CD14-positive monocyte (primary cell): ENCODE measurements around the gene GABBR2. TPM values are rescaled to one million over a fixed set of nuclear protein-coding genes. Genes with fewer than 3 reads are reported as not detected.
A peak's percentile ranks its signal among the peaks of the same experiment; 100 is the strongest.

Experiments used
- DNase-seq, 3 donors: peaks; one replicate each; pipeline ENCODE4 v3.0.0-alpha.2; 2011 to 2022
- H2AFZ ChIP-seq: 2 replicates; pipeline ENCODE4 v1.6.0; 2012; ENCODE audit warnings: mild to moderate bottlenecking, low read depth, low read length, inconsistent platforms; ENCODE audit not compliant: insufficient read depth, poor library complexity, severe bottlenecking
- H3K27ac ChIP-seq, 2 donors: 1 replicate in 1 of 2; 2 replicates in 1 of 2; pipeline ENCODE4 v1.5.1; 2012 to 2013; ENCODE audit warnings: low read length in 2 of 2, control low read depth in 1 of 2, inconsistent platforms in 1 of 2, low read depth in 1 of 2, mild to moderate bottlenecking in 1 of 2
- H3K27me3 ChIP-seq, 2 donors: one replicate each; pipeline versions ENCODE4 v1.6.0 to v1.6.1; 2011 to 2013; ENCODE audit warnings: low read length in 2 of 2; ENCODE audit not compliant: control insufficient read depth in 2 of 2, insufficient read depth in 2 of 2
- H3K36me3 ChIP-seq, 2 donors: replicated peaks in 1 of 2; 1 replicate in 1 of 2; 2 replicates in 1 of 2; pipeline versions ENCODE4 v1.5.1 to v1.6.1; 2012 to 2013; ENCODE audit warnings: low read length in 2 of 2, control low read depth in 1 of 2, inconsistent platforms in 1 of 2, mild to moderate bottlenecking in 1 of 2; ENCODE audit not compliant: insufficient read depth in 2 of 2, control insufficient read depth in 1 of 2
- H3K4me1 ChIP-seq, 2 donors: 1 replicate in 1 of 2; 2 replicates in 1 of 2; pipeline versions ENCODE4 v1.5.1 to v1.6.1; 2012 to 2013; ENCODE audit warnings: low read length in 2 of 2, control low read depth in 1 of 2, inconsistent platforms in 1 of 2, mild to moderate bottlenecking in 1 of 2, moderate library complexity in 1 of 2; ENCODE audit not compliant: insufficient read depth in 2 of 2, control insufficient read depth in 1 of 2
- H3K4me2 ChIP-seq: replicated peaks from 2 replicates; pipeline ENCODE3; 2012; ENCODE audit warnings: low read length, moderate library complexity, mild to moderate bottlenecking; ENCODE audit not compliant: poor library complexity, severe bottlenecking; ENCODE audit errors: extremely low read depth
- H3K4me3 ChIP-seq, 3 experiments: fragments of 200-600 bp in 1 of 3; sonication (generic) in 1 of 3; replicated peaks in 1 of 3; 1 replicate in 2 of 3; 2 replicates in 1 of 3; pipeline ENCODE4 v1.5.1; 2011 to 2013; ENCODE audit warnings: low read length in 3 of 3, mild to moderate bottlenecking in 3 of 3, control low read depth in 2 of 3, low read depth in 2 of 3, inconsistent platforms in 1 of 3, moderate library complexity in 1 of 3
- H3K79me2 ChIP-seq: 2 replicates; pipeline ENCODE4 v1.6.0; 2012; ENCODE audit warnings: mild to moderate bottlenecking, control low read depth, inconsistent platforms, low read length, moderate library complexity; ENCODE audit not compliant: insufficient read depth
- H3K9ac ChIP-seq: 2 replicates; pipeline ENCODE4 v1.6.0; 2017; ENCODE audit warnings: low read length, mild to moderate bottlenecking; ENCODE audit not compliant: insufficient read depth, poor library complexity, severe bottlenecking
- H3K9me3 ChIP-seq, 2 donors: replicated peaks in 1 of 2; 1 replicate in 1 of 2; 2 replicates in 1 of 2; pipeline versions ENCODE4 v1.5.1 to v1.6.1; 2012 to 2013; ENCODE audit warnings: low read length in 2 of 2, control low read depth in 1 of 2; ENCODE audit not compliant: control insufficient read depth in 1 of 2, insufficient read depth in 1 of 2
- H4K20me1 ChIP-seq: 2 replicates; pipeline ENCODE4 v1.6.0; 2012; ENCODE audit warnings: mild to moderate bottlenecking, low read length, control low read depth, moderate library complexity; ENCODE audit not compliant: insufficient read depth
- H3K27ac Mint-ChIP-seq, 7 donors: one replicate each; pipeline ENCODE4 v1.8.0; 2020; ENCODE audit warnings: mild to moderate bottlenecking in 7 of 7, mixed read lengths in 7 of 7, moderate library complexity in 6 of 7, inconsistent platforms in 2 of 7
- H3K27me3 Mint-ChIP-seq, 3 donors: one replicate each; pipeline ENCODE4 v1.8.0; 2021 to 2022; ENCODE audit warnings: low read depth in 3 of 3, mild to moderate bottlenecking in 3 of 3, mixed read lengths in 3 of 3, moderate library complexity in 3 of 3, inconsistent platforms in 1 of 3
- H3K36me3 Mint-ChIP-seq, 2 donors: one replicate each; pipeline ENCODE4 v1.8.0; 2020; ENCODE audit warnings: mixed read lengths in 2 of 2, inconsistent platforms in 1 of 2, mild to moderate bottlenecking in 1 of 2
- H3K4me1 Mint-ChIP-seq: one replicate; pipeline ENCODE4 v1.8.0; 2020; ENCODE audit warnings: mild to moderate bottlenecking, mixed read lengths
- H3K4me3 Mint-ChIP-seq, 2 donors: one replicate each; pipeline ENCODE4 v1.8.0; 2020; ENCODE audit warnings: mild to moderate bottlenecking in 2 of 2, mixed read lengths in 2 of 2, moderate library complexity in 1 of 2
- H3K9me3 Mint-ChIP-seq, 7 donors: one replicate each; pipeline ENCODE4 v1.8.0; 2020 to 2022; ENCODE audit warnings: mixed read lengths in 7 of 7, mild to moderate bottlenecking in 6 of 7, moderate library complexity in 6 of 7, inconsistent platforms in 2 of 7
- CTCF ChIP-seq: fragments of 200-600 bp; IDR thresholded peaks from one replicate; pipeline ENCODE4 v1.8.0; 2022; ENCODE audit warnings: antibody characterized with exemption, mild to moderate bottlenecking
- WGBS: methylation state at CpG from one replicate; pipeline ENCODE4 v1.1.5; 2013; ENCODE audit warnings: missing lambda C conversion rate; ENCODE audit not compliant: insufficient coverage; 5-methylcytosine and 5-hydroxymethylcytosine counted together
- intact Hi-C, 2 donors: fragments of 100-400 bp; cut with micrococcal nuclease; formaldehyde crosslinking; loops; one replicate each; pipeline versions ENCODE4 v1.15.0 to v1.15.1; 2023
- polyA plus RNA-seq, 3 donors: library from polyadenylated mRNA; depleted of rRNA in 1 of 3; unstranded in 2 of 3; stranded (reverse) in 1 of 3; fragments of 300-500 nt in 2 of 3; fragments of >200 nt in 1 of 3; fragmentation: Illumina TruSeq in 2 of 3; gene quantifications; 1 replicate in 2 of 3; 2 replicates in 1 of 3; pipeline ENCODE4 v1.2.3, GENCODE V29; 2012 to 2021

Gene GABBR2
- polyA plus RNA-seq, 3 donors, result not detected

- H4K20me1 ChIP-seq, result no peaks in the 10 kb centered on the region
- no peak overlapping the region for H3K4me2 ChIP-seq
- H3K4me3 ChIP-seq, result no peak overlapping the region
- peaks cover 9 to 26% (median 14%) of the 10 kb centered on the region in 3 donors for H3K27me3 Mint-ChIP-seq
- no peaks in the 10 kb centered on the region for H3K36me3 Mint-ChIP-seq
- no peak overlapping the region for H3K9ac ChIP-seq
- no peak overlapping the region for H3K27ac ChIP-seq
- H3K4me3 Mint-ChIP-seq, result no peak overlapping the region
- no peaks in the 10 kb centered on the region for H3K79me2 ChIP-seq
- peak overlapping the region in 1 of 7 donors; percentile 23 for H3K27ac Mint-ChIP-seq
- no peak overlapping the region for H2AFZ ChIP-seq
- no peak for TF ChIP-seq CTCF
- no peak for DNase-seq
- H3K4me1 ChIP-seq, result no peaks in the 10 kb centered on the region
- no peaks in the 10 kb centered on the region for H3K9me3 ChIP-seq
- 87% methylated on average over 3 of the region's 5 CpGs for WGBS
- H3K27me3 ChIP-seq, result peaks cover 0 to 6% of the 10 kb centered on the region in 2 donors
- H3K4me1 Mint-ChIP-seq, result no peaks in the 10 kb centered on the region
- H3K9me3 Mint-ChIP-seq, result peaks cover 0 to 2% (median 0%) of the 10 kb centered on the region in 7 donors
- no peaks in the 10 kb centered on the region for H3K36me3 ChIP-seq
- intact Hi-C loops, result no loop called here
Observed at GRCh38 chr9:98610711-98611110, 98.0 kb downstream of the GABBR2 start.

- no peaks in the 10 kb centered on the region for H3K36me3 Mint-ChIP-seq
- Histone ChIP-seq H3K4me1 (no peaks in the 10 kb centered on the region), H3K27ac (no peak overlapping the region), H3K9me3 (no peaks in the 10 kb centered on the region), H4K20me1 (no peaks in the 10 kb centered on the region), H3K9ac (no peak overlapping the region), H3K27me3 (peaks cover 0 to 6% of the 10 kb centered on the region in 2 donors), H3K4me2 (no peak overlapping the region), H3K4me3 (no peak overlapping the region), H2AFZ (no peak overlapping the region), H3K36me3 (no peaks in the 10 kb centered on the region), H3K79me2 (no peaks in the 10 kb centered on the region)
- no CpG with 5 or more reads among the region's 2 CpGs for WGBS
- no peak for TF ChIP-seq CTCF
- intact Hi-C loops, result no loop called here
- H3K27me3 Mint-ChIP-seq, result peaks cover 9 to 23% (median 12%) of the 10 kb centered on the region in 3 donors
- H3K27ac Mint-ChIP-seq, result no peak overlapping the region
- H3K4me3 Mint-ChIP-seq, result no peak overlapping the region
- H3K9me3 Mint-ChIP-seq, result peaks cover 0 to 2% (median 0%) of the 10 kb centered on the region in 7 donors
- no peak for DNase-seq
- H3K4me1 Mint-ChIP-seq, result no peaks in the 10 kb centered on the region
Observed at GRCh38 chr9:98610211-98610610, 98.5 kb downstream of the GABBR2 start.
